ENCODE results near the gene WNT2.

The WNT2 gene

GRCh38 chr7:117324960-117325359 is 2.1 kb upstream of the WNT2 start:
- TF ChIP-seq, protein P1, sequence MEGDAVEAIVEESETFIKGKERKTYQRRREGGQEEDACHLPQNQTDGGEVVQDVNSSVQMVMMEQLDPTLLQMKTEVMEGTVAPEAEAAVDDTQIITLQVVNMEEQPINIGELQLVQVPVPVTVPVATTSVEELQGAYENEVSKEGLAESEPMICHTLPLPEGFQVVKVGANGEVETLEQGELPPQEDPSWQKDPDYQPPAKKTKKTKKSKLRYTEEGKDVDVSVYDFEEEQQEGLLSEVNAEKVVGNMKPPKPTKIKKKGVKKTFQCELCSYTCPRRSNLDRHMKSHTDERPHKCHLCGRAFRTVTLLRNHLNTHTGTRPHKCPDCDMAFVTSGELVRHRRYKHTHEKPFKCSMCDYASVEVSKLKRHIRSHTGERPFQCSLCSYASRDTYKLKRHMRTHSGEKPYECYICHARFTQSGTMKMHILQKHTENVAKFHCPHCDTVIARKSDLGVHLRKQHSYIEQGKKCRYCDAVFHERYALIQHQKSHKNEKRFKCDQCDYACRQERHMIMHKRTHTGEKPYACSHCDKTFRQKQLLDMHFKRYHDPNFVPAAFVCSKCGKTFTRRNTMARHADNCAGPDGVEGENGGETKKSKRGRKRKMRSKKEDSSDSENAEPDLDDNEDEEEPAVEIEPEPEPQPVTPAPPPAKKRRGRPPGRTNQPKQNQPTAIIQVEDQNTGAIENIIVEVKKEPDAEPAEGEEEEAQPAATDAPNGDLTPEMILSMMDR (IDR thresholded peaks at IDR 0.05; ENCODE audit: insufficient read depth, low read depth, low read length, missing control alignments): no peak
- DNase-seq (ENCODE audit: low read depth): no peak
- no peak overlapping the region for H3K4me3 ChIP-seq (ENCODE audit: low read length)

DNA sequence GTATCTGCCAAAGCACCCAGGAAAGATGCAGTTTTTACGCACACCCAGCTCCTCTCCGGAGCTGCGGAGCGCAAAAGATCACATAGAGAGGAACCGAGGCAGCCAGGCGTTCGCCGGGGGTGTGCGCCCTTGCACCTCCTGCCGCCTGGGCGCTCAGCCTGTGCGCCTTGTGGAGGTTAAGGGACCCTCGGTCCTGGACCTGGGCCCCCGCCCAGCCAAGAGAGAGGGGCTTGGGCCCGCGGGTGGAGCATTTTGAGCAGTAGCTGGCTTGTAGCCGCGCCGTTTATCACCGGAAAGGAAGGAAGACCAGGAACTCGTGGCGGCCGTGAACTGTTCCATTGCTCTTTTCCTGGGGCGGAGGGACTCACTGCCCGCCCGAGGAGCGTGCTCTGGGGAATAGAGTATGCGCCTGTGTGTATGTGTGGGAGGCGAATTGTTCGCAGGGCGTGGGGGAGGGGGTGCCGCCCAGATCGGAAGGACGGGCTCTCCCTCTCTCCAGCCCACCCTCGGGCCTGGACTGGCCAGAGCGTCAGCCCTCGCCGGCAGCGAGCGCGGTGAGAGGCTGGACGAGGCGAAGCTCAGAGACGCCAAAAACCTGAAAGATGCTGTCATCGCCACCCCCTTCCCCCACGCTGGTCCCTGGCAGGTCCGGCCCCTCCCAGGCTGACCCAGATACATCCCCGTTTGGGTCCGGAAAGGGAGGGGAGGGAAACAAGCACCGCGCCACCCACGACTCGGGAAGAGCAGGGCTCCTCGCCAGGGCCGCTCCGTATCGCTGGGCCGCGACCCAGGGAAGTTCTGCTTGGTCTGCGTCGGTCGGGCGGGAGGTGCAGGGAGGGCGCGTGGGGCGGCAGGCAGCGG is 1.2 kb upstream of the WNT2 start:
- TF ChIP-seq, protein P1 (IDR thresholded peaks at IDR 0.05; ENCODE audit: insufficient read depth, low read depth, low read length, missing control alignments): no peak
- DNase-seq (ENCODE audit: low read depth): peak; percentile 23
- peak overlapping the region; percentile 32 for H3K4me3 ChIP-seq (ENCODE audit: low read length)

DNA sequence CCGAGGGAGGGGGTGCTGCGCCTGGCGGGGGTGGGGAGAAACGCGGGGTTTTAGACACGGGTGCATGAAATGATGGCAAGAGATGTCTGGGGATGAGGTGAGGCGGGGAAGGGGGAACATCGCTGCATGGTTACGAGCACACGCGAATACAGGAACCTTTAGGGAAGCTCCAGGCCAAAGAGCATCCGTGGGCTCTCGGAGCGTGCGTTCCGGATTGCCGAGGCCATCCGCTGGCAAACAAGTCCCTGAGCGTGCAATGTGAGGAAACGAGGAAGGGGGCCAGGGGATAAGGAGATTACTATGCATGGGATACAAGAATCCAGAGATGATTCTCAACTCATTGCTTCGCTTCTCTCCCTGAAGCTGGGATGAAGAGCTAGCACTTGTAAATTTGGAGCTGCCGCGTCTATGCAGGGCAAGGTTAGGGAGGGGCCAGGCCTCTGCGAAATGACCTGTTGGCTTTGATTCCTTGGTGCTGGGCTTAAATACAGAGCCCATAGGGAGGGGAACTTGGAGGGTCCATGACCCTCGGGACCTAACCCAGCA is 520 bp upstream of the WNT2 start:
- no peak overlapping the region for H3K4me3 ChIP-seq (ENCODE audit: low read length)
- TF ChIP-seq, protein P1 (IDR thresholded peaks at IDR 0.05; ENCODE audit: insufficient read depth, low read depth, low read length, missing control alignments): no peak
- peak; percentile 19 for DNase-seq (ENCODE audit: low read depth)

- DNase-seq (ENCODE audit: low read depth): no peak
- H3K4me3 ChIP-seq (ENCODE audit: low read length): no peak overlapping the region
- TF ChIP-seq, protein P1 (IDR thresholded peaks at IDR 0.05; ENCODE audit: insufficient read depth, low read depth, low read length, missing control alignments): no peak
Observed at GRCh38 chr7:117320523-117320922, 2.3 kb downstream of the WNT2 start.

GRCh38 chr7:117319181-117319580 is 3.7 kb downstream of the WNT2 start:
- H3K4me3 ChIP-seq (ENCODE audit: low read length): no peak overlapping the region
- TF ChIP-seq, protein P1 (IDR thresholded peaks at IDR 0.05; ENCODE audit: insufficient read depth, low read depth, low read length, missing control alignments): no peak
- no peak for DNase-seq (ENCODE audit: low read depth)

DNA sequence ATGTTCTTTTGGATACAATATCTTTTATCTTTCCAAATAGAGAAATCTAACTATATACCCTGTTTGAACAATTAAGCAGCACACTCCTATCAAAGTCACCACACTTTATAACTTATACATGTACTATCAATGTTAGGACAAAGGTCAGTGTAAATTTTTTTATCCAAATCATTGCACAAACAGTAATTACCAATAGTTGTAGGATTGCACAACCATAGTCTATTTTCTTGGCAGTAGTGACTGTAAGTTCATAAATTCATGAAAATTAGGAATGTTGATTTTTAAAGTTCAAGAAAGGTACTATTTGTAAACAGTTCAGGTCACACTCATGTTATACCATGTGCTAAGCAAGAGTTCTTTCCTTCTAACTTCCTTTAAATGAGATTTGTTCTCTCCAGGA is 9.3 kb downstream of the WNT2 start:
- DNase-seq (ENCODE audit: low read depth): no peak
- TF ChIP-seq, protein P1 (IDR thresholded peaks at IDR 0.05; ENCODE audit: insufficient read depth, low read depth, low read length, missing control alignments): no peak
- no peak overlapping the region for H3K4me3 ChIP-seq (ENCODE audit: low read length)

All from epithelial cell of esophagus (primary cell).